Dermis microvascular lymphatic vessel endothelial cell (primary cell): Measurements from ENCODE around the gene SLC35F6. TPM values are rescaled to one million over a fixed set of nuclear protein-coding genes. Genes with fewer than 3 reads are reported as not detected.
"Not testable (repeated sequence)": the region's sequence is repeated elsewhere in the genome, so short reads cannot be mapped to it uniquely, and the experiment has no call there.

Experiments
- DNase-seq, 2 donors: peaks; one replicate each; pipeline versions ENCODE4 v3.0.0 to v3.0.0-alpha.2; 2010; ENCODE audit warnings: low read depth in 2 of 2
- total RNA-seq: library from RNA; depleted of rRNA; stranded (reverse); fragments of >200 nt; gene quantifications from 2 replicates; pipeline ENCODE4 v1.2.1, GENCODE V29; 2014

The SLC35F6 gene
- total RNA-seq, 1 donor from 2014 or later: 28.6 TPM

DNA sequence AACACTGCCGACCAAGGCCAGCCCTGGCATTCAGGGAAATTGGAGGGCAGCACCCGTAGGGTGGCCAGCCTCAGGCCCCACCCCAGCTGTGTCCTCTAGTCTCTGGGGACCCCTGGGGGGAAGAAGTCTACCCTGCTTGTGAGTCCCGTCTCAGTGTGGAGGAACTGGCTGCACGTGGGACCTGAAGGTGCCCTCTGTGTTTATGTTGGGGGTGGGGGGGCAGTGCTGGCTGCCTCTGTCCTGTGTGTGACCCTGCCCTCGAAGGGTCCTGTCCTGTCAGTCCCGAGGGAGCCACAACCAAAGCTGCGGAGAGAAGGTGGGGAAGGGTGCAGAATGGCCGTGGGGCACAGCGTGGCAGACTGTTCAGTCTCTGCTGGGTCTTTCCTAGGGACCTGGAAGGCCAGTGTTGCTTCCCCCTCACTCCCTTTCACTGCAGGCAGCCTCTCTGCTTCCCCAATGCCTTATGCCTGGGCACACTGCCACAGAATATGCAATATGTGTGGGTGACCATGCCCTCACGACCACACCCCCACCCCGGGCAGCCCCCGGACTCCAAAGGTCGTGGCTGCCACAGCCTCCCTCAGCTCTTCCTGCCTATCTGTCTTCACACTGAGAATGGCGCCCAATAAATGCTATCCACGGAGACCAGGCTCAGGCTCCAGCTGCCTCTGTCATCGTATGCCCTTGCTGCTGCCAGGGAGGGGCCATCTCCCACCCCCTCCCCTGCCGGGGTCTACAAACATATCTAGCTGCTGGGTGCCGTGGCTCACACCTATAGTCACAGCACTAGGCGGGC is 33.3 kb upstream of the SLC35F6 start:
- DNase-seq: no peak

DNA sequence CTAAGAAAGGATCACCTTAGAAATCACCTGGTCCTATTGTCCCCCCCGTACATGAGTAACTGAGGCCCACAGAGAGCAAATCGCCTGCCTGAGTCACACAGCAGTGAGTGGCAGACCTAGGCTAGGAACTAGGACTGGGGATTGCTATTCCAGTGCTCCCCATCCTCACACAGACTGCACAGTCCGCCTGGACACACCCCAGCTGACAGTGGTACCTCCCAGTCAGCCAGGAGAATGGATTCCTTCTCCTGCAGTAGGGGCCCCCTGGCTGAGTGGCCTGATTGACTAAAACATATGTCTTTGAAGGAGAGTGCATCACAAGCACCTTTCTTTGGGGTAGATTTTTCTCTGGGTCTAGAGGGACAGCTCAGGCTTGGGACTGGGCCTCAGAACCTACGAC is 32.4 kb upstream of the SLC35F6 start:
- DNase-seq: no peak

DNA sequence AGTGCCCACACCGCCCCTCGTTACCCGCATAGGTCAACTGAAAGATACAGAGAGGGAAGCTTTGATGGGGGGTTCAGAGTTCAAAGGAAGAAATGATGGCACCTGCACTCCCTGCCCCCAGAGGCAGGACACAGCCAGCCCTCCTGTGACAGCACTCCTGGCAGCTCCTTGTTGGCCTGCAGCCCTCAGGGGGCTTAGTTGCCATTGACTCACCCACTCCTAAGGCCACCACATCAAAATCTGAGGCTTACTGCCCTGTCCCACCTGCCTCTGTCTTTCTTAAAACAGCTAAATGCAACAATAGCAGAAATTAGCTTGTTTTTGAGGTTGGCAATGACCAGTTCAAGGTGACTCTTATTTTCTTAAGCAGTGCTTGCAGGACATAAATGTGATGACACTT is 31.6 kb upstream of the SLC35F6 start:
- no peak for DNase-seq

DNA sequence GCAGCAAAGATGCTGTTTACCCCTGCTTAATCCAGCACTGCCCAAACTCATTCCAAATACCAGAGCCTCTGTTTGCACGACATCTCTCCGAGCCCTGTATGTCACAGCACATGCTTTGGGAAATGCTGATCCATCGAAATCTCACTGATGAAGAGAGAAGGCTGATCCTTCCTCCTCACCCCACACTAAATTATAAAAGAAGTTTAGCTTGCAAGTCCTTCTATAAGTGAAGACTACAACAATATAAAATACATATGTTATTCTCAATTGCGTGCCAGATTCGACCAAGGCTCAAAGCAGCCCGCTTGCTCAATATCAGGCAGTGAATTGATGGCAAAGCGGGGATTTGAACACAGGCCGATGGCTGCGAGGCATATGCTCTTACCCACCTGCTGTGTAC is 30.7 kb upstream of the SLC35F6 start:
- DNase-seq: no peak

DNA sequence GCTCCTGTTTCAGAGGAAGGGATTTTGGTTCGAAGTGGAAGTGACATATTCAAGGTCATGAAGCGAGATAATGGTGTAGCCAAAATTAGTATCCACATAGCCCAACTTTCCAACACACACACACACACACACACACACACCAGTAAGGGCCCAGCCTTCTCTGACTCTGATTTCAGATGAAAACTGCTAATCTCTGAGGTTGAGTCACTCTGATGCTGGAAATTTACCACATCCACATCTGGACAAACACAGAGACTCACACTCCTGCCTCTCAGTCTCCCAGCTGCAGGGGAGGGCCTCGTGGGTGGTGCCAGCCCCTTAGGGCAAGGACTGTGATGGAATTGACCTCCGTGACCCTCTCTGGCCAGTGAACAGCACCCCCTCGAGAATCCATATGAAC is 29.0 kb upstream of the SLC35F6 start:
- peak in 1 of 2 donors; percentile 76 for DNase-seq

DNA sequence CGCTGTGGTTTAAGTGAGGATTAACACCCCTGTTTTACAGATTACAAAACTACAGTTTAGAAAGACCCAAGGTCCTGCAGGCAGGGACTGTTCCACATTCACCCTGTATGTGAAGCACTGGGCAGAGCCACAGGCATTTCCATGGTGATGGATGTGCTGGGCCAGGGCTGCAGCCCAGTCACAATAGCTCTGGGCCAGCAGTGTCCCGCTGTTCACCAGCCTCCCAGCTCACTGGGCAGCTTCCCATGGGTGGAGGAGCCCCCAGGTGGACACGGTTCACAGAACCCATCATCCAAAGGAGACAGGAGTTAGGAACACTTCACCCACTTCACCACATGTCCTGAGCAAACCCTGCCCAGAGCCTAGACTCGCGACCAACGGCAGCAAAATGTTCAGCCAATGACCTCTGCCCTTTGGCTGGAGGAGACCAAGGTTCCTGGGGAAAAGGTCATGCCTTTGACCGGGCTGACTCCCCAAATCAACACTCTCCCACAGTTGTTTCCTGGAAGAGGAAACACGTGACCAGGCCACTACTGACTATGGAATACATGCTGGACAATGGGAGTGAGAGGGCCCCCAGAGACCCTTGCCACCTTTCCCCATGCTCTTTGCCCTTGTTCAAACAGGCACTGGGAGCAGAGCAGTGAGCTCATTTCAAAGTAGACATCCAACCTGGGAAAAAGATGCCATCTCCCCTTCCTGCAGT is 28.0 kb upstream of the SLC35F6 start:
- DNase-seq: peak; percentile 20 to 78

DNA sequence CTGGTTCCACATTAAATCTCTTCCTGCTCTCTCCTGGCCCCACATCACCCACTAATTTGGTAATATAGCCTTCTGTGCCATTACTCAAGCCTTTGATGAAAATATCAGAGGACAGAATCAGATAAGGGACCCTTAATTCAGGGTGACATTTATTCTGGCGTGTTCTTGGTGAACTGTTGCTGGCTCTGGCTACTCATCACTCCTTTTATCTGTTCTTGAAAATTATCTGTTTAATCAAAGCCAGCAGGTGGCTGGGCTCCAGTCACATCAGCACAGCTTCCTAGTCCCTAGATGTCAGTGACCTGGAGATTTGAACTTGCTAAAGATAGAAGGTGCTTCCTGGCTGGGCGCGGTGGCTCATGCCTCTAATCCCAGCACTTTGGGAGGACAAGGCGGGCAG is 26.9 kb upstream of the SLC35F6 start:
- no peak for DNase-seq

DNA sequence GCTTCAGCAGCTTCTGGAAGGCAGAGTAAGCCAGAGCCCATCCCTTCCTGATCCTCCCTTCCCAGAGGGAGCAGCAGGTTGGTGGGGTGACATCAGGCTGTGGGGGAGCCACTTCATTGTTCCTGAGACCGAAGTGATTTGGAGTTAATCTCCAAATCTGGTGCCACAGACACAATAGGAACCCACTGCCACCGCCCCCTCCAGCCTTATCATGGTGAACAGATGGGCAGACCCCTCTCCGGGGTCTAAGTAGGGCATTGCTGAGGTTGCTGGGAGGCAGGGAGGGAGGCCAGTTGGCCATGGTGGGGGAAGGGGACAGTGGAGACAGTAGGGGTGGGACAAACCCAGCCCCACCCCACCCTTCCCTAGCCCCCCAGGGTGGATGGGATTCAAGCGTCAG is 25.6 kb upstream of the SLC35F6 start:
- no peak for DNase-seq

DNA sequence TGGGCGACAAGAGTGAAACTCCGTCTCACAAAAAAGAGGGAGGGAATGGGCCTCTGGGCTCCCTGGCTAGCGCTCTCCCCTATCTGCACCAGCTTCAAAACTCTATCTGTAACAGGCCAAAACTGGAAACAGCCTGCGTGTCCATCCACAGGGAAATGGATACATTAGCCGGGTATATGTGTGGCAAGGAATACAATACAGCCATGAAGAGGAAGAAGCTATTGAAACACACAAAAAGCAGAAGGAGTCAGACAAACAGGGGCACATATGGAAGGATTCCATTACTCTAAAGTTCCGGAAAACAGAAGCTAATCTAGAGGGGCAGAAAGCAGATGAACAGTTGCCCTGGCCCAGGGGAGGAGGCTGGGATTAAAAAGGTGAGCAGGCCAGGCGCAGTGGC is 24.6 kb upstream of the SLC35F6 start:
- no peak for DNase-seq

DNA sequence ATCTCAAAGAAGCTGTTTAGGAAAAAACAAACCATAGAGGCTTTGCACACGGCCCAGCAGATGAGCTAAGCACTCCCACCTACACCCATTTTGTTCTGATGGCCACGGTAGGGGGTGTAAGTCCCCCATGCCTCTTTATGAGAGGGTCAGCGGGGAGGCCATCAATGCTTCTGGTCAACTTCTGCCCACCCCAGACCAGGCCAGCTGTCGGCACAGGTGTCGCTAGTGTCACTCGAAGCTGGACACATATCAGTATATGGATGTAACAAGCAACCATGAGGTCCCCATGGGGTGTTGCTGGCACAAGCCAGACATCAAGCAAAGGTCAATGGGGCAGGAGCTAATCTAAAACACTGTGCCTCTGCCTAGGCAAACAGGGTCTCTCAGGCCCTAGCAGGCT is 23.7 kb upstream of the SLC35F6 start:
- DNase-seq: no peak

DNA sequence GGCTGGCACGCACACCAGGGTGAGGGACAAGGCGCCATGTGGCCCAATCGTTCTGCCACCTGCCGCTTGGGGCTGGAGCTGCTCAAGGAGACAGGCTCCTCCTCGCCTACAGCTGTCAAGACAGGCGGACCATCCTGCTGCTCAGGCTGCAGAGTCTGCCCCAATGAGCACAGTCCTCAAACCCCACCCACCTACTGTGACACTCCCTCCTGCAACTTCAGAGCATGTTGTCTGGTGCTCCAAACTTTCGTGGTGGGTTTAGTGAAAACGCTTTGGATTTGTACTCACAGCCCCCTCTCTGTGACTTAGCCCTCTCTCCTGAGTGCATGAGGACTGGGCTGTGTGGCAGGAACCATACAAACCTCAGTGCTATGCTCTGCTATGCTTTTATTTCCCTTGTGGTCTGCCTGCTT is 23.2 kb upstream of the SLC35F6 start:
- DNase-seq: no peak

DNA sequence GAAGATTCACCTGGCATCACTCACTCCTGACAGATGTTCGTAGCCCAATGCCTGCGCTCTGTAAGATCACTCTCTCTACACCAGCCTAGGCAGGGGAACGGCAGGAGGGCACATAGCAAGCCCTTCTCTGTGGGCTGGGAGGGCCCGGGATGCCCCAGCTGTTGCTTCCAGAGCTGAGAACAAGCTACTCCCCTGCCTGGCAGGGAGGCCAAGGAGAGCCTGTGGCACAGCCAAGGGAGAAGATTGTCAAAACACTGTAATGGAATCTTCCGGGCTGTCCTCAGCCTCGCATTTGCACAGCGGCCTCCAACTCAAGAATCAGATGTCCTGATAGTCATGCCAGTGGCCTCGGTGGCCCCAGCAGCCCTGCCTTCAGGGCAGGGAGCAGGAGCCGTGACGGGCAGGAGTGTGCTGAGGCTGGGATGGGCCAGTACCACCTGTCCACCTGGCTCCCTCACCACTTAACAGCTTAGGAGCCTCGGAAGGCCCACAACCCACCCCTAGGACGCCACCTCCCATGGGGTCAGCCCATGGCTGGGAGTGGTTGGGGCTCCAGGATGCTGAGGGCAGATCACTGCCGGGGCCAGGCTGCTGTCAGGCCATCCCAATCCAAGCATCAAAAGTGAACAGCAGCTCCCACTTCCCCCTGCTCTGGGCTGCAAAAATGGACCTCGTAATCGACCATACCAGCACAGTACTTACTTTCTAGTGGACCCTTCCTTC is 21.9 kb upstream of the SLC35F6 start:
- no peak for DNase-seq

DNA sequence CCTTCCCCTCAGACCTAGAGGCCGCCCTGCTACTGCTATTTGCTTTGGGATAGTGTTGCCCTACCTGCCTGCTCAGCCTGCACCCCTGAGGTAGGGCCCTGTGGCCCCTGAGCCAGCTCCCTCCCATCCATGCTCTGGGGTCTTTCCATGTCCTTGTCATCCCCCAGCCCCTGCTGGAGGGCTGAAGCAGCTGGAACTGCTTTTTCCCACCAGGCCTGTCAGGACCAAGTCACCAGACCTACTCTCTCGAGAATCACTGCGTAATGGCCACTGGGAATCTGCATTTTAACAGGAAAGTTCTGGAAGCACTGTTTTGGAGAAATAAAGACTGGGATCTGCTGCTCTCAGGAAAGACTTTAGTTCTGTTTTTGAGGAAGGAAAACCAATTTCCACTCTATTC is 20.2 kb upstream of the SLC35F6 start:
- DNase-seq: no peak

DNA sequence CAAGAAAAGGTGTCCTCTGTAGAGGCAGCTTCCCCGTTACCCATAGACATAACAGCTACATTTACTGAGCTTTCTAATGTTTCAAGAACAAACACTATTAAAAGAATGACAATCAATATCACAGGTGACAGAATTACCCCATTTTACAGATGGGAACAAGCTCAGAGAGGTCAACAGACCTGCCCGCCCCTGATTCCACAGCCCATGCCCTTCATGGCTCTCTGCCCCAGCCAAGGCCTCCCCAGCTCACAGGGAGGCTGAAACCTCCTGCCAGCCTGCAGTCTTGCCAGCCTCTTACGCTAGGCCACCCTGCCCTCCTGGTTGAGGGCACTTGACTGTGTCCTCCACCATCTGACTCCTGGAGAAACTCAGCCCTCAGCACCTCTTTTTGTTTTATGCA is 19.1 kb upstream of the SLC35F6 start:
- no peak for DNase-seq

DNA sequence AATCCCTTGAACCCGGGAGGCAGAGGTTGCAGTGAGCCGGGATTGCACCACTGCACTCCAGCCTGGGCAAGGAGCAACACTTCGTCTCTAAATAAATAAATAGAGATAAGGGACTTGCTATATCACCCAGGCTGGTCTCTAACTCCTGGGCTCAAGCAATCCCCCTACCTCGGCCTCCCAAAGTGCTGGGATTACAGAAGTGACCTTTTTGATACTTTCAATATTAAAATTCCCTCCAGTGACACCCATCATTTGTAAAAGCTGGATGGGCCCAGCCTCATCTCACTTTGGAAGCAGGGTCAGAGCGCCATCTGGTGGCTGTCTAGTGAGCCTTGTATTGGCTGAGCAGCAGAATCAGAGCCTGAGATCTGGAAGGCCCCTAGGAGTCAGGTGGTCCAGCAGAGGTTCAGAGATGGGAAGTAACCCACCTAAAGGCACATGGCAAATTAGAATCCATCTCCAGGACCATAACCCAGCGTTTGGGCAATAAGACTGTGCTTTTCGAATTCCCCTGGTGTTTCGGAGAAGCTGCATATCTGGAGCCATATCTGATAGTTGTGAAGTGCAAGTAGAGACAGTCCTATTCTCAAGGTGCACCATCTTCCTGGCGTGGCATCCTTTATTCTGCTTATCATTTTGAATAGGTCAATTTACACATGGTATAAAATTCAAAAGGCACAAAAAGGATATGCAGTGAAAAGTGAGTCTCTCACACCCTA is 18.3 kb upstream of the SLC35F6 start:
- DNase-seq: peak; percentile 68 to 82

DNA sequence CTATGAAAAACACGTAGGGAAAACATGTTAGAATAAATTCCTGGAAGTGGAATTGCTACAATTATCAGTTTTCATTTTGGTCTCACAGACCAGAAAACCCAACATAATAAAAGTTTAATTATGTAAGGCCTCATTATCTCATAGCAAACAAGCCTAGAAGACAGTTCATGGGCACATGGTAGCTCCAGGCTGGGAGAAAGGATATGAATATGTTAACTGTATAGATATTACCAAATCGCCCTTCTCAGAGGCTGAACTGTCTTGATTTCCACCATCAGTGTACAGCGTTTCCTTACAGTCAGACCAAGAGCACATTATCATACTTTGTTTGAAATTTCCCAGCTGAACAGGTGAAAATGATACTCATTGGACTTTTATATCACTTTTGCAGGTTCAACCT is 17.1 kb upstream of the SLC35F6 start:
- DNase-seq: no peak

DNA sequence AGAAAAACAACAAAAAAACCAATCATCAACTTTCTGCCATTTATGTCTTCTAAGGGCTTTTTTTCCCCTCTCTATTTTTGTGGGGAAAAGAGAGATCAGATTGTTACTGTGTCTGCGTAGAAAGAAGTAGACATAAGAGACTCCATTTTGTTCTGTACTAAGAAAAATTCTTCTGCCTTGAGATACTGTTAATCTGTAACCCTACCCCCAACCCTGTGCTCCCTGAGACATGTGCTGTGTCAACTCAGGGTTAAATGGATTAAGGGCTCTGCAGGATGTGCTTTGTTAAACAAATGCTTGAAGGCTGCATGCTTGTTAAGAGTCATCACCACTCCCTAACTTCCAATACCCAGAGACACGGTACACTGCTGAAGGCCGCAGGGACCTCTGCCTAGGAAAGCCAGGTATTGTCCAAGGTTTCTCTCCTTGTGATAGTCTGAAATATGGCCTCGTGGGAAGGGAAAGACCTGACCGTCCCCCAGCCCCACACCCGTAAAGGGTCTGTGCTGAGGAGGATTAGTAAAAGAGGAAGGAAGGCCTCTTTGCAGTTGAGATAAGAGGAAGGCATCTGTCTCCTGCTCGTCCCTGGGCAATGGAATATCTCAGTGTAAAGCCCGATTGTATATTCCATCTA is 14.2 kb upstream of the SLC35F6 start:
- DNase-seq: not testable (repeated sequence)

DNA sequence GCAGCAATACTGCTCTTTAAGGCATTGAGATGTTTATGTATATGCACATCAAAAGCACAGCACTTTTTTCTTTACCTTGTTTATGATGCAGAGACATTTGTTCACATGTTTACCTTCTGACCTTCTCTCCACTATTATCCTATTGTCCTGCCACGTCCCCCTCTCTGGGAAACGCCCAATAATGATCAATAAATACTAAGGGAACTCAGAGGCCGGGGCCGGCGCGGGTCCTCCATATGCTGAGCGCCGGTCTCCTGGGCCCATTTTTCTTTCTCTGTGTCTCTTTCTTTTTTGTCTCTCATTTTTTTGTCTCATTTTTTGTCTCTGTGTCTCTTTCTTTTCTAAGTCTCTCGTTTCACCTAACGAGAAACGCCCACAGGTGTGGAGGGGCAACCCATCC is 13.6 kb upstream of the SLC35F6 start:
- DNase-seq: not testable (repeated sequence)

DNA sequence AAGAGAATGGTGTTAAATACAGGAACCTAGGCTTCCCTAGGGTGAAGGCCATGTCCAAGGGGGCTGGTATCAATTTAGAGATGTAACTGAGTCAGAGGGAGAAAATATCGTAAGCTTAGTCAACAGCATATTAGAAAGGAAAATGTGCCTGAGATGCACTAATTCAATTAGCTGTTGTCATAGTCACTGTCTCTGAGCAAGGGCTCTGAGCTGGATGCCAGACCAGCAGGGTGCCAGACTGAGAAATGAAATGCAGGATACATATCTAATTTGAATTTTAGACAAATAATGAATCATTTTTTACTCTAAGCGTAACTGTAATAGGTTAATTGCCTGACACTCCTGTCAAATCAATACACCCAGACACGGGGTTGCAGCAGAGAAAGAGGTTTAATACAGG is 11.4 kb upstream of the SLC35F6 start:
- DNase-seq: no peak

DNA sequence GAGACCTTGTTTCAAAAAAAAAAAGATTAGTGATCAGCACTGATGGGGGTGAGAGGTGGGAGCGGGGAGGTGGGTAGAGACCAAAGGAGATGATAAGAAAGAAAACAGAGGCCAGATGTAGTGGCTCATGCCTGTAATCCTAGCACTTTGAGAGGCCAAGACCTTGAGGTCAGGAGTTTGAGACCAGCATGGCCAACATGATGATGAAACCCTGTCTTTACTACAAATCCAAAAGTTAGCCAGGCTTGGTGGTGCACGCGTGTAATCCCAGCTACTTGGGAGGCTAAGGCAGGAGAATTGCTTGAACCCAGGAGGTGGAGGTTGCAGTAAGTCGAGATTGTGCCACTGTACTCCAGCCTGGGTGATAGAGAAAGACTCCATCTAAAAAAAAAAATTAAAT is 9.5 kb upstream of the SLC35F6 start:
- DNase-seq: no peak

DNA sequence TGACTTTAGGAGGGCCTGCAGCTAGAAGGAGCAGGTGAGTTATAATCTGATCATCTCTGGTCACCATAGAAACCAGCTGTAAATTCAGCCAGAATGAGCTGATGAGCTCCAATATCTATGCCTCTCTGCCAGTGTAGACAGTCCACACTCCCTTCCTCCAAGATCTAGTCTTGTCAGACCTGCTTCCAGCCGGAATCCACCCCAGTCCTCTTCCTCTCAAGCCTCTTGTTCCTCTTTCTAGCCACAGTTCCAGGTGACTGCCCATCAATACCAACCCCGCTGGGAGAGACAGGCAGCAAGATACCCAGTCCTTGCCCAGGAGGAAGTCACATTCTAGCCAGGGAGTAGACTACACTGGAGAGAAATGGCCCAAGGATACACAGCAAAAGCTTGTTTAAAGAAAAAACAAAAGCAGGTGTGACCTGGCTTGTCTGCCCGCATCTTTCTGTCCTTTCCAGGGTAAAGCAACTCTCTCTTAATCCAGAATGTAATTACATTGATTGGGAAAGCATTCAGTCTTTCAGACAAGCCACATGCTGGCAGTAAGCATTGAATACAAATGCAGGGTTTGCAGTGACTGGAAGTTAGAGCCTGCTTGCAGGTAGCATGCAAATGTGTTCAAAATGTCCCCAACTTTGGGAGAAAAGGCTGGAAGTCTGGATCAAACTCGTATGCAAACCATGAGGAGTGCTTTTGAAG is 9.0 kb upstream of the SLC35F6 start:
- DNase-seq: no peak
